IMR-90 (cell line): ENCODE data around the gene SLC8A1. TPM values are rescaled to one million over a fixed set of nuclear protein-coding genes. Genes with fewer than 3 reads are reported as not detected.

ENCODE experiments used
- ATAC-seq: fragments of 200-7000 bp; cut with Tn5 transposase; 2 replicates; pipeline ENCODE4 v1.9.1; 2020; ENCODE audit warnings: low read depth, mild to moderate bottlenecking, moderate library complexity
- BruUV-seq: library from RNA; stranded (reverse); fragments of 400-500 nt; replicated peaks from 2 replicates; lab custom pipeline; 2021; lab: Mats Ljungman, UMichigan
- CTCF ChIA-PET: fragments of 300-600 bp; formaldehyde crosslinking; extraction: SDS; loops from one replicate; lab custom pipeline; 2021; ENCODE audit warnings: antibody characterized with exemption; lab: Yijun Ruan, JAX
- POLR2A ChIA-PET: fragments of 300-600 bp; sonication (Branson Sonifier 250); formaldehyde crosslinking; loops from one replicate; lab custom pipeline; 2022; ENCODE audit warnings: antibody characterized with exemption; ENCODE audit not compliant: unreplicated experiment; lab: Charles Lee
- DNase-seq: peaks from one replicate; pipeline ENCODE4 v3.0.0; 2013
- H2AFZ ChIP-seq: replicated peaks from 2 replicates; pipeline ENCODE3; 2013; ENCODE audit warnings: low read length, mild to moderate bottlenecking; ENCODE audit not compliant: poor library complexity
- H2AK5ac ChIP-seq: 2 replicates; pipeline ENCODE4 v1.6.1; 2013; ENCODE audit warnings: low read depth, low read length, inconsistent platforms
- H2AK9ac ChIP-seq: replicated peaks from 2 replicates; pipeline ENCODE3; 2013; ENCODE audit warnings: mild to moderate bottlenecking, low read depth, low read length, moderate library complexity; ENCODE audit not compliant: poor library complexity
- H2BK120ac ChIP-seq: 2 replicates; pipeline ENCODE4 v1.6.1; 2013; ENCODE audit warnings: low read depth, low read length, inconsistent platforms
- H2BK15ac ChIP-seq: 3 replicates; pipeline ENCODE4 v1.6.1; 2013; ENCODE audit warnings: low read depth, low read length, inconsistent platforms
- H2BK20ac ChIP-seq: 2 replicates; pipeline ENCODE4 v1.6.1; 2013; ENCODE audit warnings: low read depth, mild to moderate bottlenecking, inconsistent platforms, low read length, moderate library complexity
- H2BK5ac ChIP-seq: 2 replicates; pipeline ENCODE4 v1.6.1; 2013; ENCODE audit warnings: mild to moderate bottlenecking, low read depth, low read length, inconsistent platforms; ENCODE audit not compliant: poor library complexity, severe bottlenecking
- H3K14ac ChIP-seq: replicated peaks from 2 replicates; pipeline ENCODE4 v1.6.1; 2013; ENCODE audit warnings: low read depth, low read length, inconsistent platforms
- H3K18ac ChIP-seq: 2 replicates; pipeline ENCODE4 v1.6.1; 2013; ENCODE audit warnings: low read depth, low read length, control low read depth
- H3K23ac ChIP-seq: 2 replicates; pipeline ENCODE4 v1.6.1; 2013; ENCODE audit warnings: low read depth, low read length, inconsistent platforms
- H3K27ac ChIP-seq: 2 replicates; pipeline ENCODE4 v1.5.1; 2013; ENCODE audit warnings: mild to moderate bottlenecking, control low read depth, low read length; ENCODE audit not compliant: insufficient read depth
- H3K27me3 ChIP-seq: 2 replicates; pipeline ENCODE4 v1.6.1; 2013; ENCODE audit warnings: low read length; ENCODE audit not compliant: control insufficient read depth, insufficient read depth
- H3K36me3 ChIP-seq: 2 replicates; pipeline ENCODE4 v1.6.1; 2013; ENCODE audit warnings: low read length, mixed read lengths; ENCODE audit not compliant: control insufficient read depth, insufficient read depth
- H3K4ac ChIP-seq: 2 replicates; pipeline ENCODE4 v1.6.1; 2013; ENCODE audit warnings: low read depth, low read length, inconsistent platforms
- H3K4me1 ChIP-seq: 2 replicates; pipeline ENCODE4 v1.6.1; 2013; ENCODE audit warnings: low read length, mixed read lengths; ENCODE audit not compliant: control insufficient read depth, insufficient read depth
- H3K4me2 ChIP-seq: 2 replicates; pipeline ENCODE4 v1.6.1; 2013; ENCODE audit warnings: low read depth, mild to moderate bottlenecking, control low read depth, low read length, moderate library complexity
- H3K4me3 ChIP-seq: 2 replicates; pipeline ENCODE4 v1.5.1; 2013; ENCODE audit warnings: low read depth, mild to moderate bottlenecking, control low read depth, low read length, moderate library complexity; ENCODE audit not compliant: insufficient read depth
- H3K56ac ChIP-seq: 2 replicates; pipeline ENCODE4 v1.6.1; 2013; ENCODE audit warnings: low read length, inconsistent platforms; ENCODE audit not compliant: insufficient read depth; ENCODE audit errors: extremely low read depth
- H3K79me1 ChIP-seq, 2 experiments: 2 replicates each; pipeline ENCODE4 v1.6.1; 2013; ENCODE audit warnings: low read length in 2 of 2, inconsistent platforms in 1 of 2, low read depth in 1 of 2
- H3K9ac ChIP-seq: 2 replicates; pipeline ENCODE4 v1.6.1; 2013; ENCODE audit warnings: low read depth, low read length, control low read depth
- H3K9me1 ChIP-seq: 2 replicates; pipeline ENCODE4 v1.6.1; 2013; ENCODE audit warnings: low read length, inconsistent platforms; ENCODE audit not compliant: insufficient read depth
- H3K9me3 ChIP-seq: 2 replicates; pipeline ENCODE4 v1.6.1; 2013; ENCODE audit warnings: low read length; ENCODE audit not compliant: control insufficient read depth, insufficient read depth
- H4K20me1 ChIP-seq: 2 replicates; pipeline ENCODE4 v1.6.1; 2013; ENCODE audit warnings: low read length, inconsistent platforms; ENCODE audit not compliant: insufficient read depth
- H4K5ac ChIP-seq: 2 replicates; pipeline ENCODE4 v1.6.1; 2013; ENCODE audit warnings: mild to moderate bottlenecking, low read depth, low read length, control low read depth
- H4K8ac ChIP-seq, 2 experiments: 2 replicates each; pipeline ENCODE4 v1.6.1; 2013; ENCODE audit warnings: low read depth in 2 of 2, low read length in 2 of 2, control low read depth in 1 of 2, inconsistent platforms in 1 of 2
- H4K91ac ChIP-seq: 2 replicates; pipeline ENCODE4 v1.6.1; 2013; ENCODE audit warnings: low read depth, low read length, inconsistent platforms; ENCODE audit not compliant: insufficient read depth
- BHLHE40 ChIP-seq: fragments of 150-350 bp; IDR thresholded peaks from 2 replicates; pipeline ENCODE4 v1.6.1; 2016; ENCODE audit warnings: mild to moderate bottlenecking, low read depth, low read length
- FOS ChIP-seq: fragments of 150-350 bp; IDR thresholded peaks from 2 replicates; pipeline ENCODE4 v1.6.1; 2016; ENCODE audit warnings: low read depth, low read length
- MAFK ChIP-seq: IDR thresholded peaks from 2 replicates; pipeline ENCODE4 v1.6.1; 2012; ENCODE audit warnings: low read depth, low read length, improper control_type of control experiment
- MAZ ChIP-seq: IDR thresholded peaks from 2 replicates; pipeline ENCODE4 v1.6.1; 2012; ENCODE audit warnings: low read depth, mild to moderate bottlenecking, low read length, improper control_type of control experiment, moderate library complexity, borderline replicate concordance
- RAD21 ChIP-seq: IDR thresholded peaks from 2 replicates; pipeline ENCODE4 v1.6.1; 2012; ENCODE audit warnings: low read length, improper control_type of control experiment
- SMC3 ChIP-seq: fragments of 150-350 bp; IDR thresholded peaks from 2 replicates; pipeline ENCODE4 v1.6.1; 2016; ENCODE audit warnings: low read depth, mild to moderate bottlenecking, antibody characterized with exemption, low read length, moderate library complexity
- WGBS, 2 experiments: methylation state at CpG; one replicate each; pipeline versions ENCODE4 v1.1.5 to v1.1.7; 2013; ENCODE audit warnings: missing lambda C conversion rate in 2 of 2; ENCODE audit not compliant: insufficient read length in 1 of 2; ENCODE audit errors: extremely low coverage in 2 of 2; 5-methylcytosine and 5-hydroxymethylcytosine counted together
- dilution Hi-C: fragments of 300-500 bp; cut with HindIII; formaldehyde crosslinking; loops from one replicate; pipeline ENCODE4 v1.14.3; 2018; ENCODE audit warnings: low sequenced_read_pairs; ENCODE audit not compliant: unreplicated experiment
- in situ Hi-C: fragments of 300-500 bp; cut with MboI; formaldehyde crosslinking; loops from 3 replicates; pipeline ENCODE4 v1.14.3; 2019; ENCODE audit warnings: low sequenced_read_pairs, inconsistent platforms, mixed read lengths
- intact Hi-C: fragments of 100-400 bp; cut with micrococcal nuclease; formaldehyde crosslinking; loops from 2 replicates; pipeline ENCODE4 v1.10.0; 2022
- polyA plus RNA-seq, 3 experiments: library from polyadenylated mRNA; depleted of rRNA; stranded (reverse); fragments of >200 nt; gene quantifications; 2 replicates each; pipeline ENCODE4 v1.2.3, GENCODE V29; 2012; ENCODE audit warnings: low replicate concordance in 1 of 3
- total RNA-seq: library from RNA; depleted of rRNA; stranded (reverse); fragments of >200 nt; gene quantifications from 2 replicates; pipeline ENCODE4 v1.2.3, GENCODE V29; 2012

The SLC8A1 gene
- total and polyA plus RNA-seq, 2 of the 4 experiments (the other 2 are of a cell fraction): 7.7 to 57.0 TPM

DNA sequence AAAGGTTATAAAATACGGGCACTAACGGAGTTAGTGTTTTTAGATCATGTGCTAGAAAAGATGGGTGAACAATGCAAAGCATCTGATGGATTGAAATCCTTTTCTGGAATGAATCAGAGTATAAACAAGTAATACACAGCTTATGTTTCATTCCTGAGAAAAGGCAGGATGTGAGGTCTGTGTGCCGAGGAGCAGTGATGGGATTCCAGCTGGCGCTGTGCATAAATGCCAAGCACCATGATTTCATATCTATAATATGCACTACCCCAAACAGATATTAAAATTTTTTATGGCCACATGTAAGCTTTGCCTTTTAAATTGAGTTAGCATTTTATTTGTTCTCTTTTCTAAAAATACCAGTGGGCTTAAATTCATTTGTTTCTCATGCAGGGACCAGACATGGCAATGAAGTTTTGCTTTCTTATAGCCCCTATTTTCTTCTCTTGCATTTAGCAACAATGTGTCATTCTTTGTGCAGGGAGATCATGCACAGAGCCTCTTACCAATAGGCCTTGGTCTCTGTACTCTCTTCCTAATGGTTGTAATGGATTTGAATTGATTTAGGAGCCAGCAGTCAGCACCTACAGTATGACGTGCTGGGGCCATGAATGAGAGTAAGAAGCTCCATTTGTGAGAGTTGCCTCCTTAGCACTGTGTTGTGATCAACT is 323.9 kb downstream of the SLC8A1 start:
- Histone ChIP-seq H3K27ac (peak overlapping the region; percentile 97), H2AFZ (peak overlapping the region; percentile 72)
- in situ Hi-C loops: no loop called here

More for the DNA sequence above, 323.9 kb downstream of the SLC8A1 start:
- H3K14ac ChIP-seq: peak overlapping the region; percentile 88
- no peaks in the 10 kb centered on the region for H3K9me3 ChIP-seq
- peaks cover 2% of the 10 kb centered on the region; the same call in 1 of the 2 replicates for H3K36me3 ChIP-seq
- H2BK5ac ChIP-seq: peak overlapping the region; percentile 100
- H4K91ac ChIP-seq: peak overlapping the region; percentile 98
- peak overlapping the region; percentile 100 for H3K18ac ChIP-seq
- peak overlapping the region; percentile 100 for H4K5ac ChIP-seq
- peak overlapping the region; percentile 95 for H2BK120ac ChIP-seq
- no peaks in the 10 kb centered on the region for H3K27me3 ChIP-seq
- WGBS, 2 experiments: no CpG with 5 or more reads among the region's 5 CpGs
- H3K4me2 ChIP-seq: peak overlapping the region; percentile 42
- ChIA-PET CTCF (interaction anchor here (0.6 to 1.1 kb wide), 3 partner anchors 11 to 682 kb away, joined by 3 to 5 read pairs (median 4); no protein-coding TSS in a partner anchor), POLR2A (interaction anchor here (0.6 to 1.0 kb wide), 3 partner anchors 24 to 153 kb away, joined by 3 to 7 read pairs (median 3); no protein-coding TSS in a partner anchor)
- H3K9ac ChIP-seq: peak overlapping the region; percentile 68
- TSS peak; percentile 63 for BruUV-seq
- no peak overlapping the region for H3K4me3 ChIP-seq
- H2BK20ac ChIP-seq: peak overlapping the region; percentile 99
- no peaks in the 10 kb centered on the region for H4K20me1 ChIP-seq
- H3K4me1 ChIP-seq: peaks cover 43% of the 10 kb centered on the region
- H3K9me1 ChIP-seq: peaks cover 19% of the 10 kb centered on the region
- ATAC-seq (peak; percentile 79), DNase-seq (peak; percentile 97)
- peaks cover 21 to 45% of the 10 kb centered on the region in 2 experiments for H3K79me1 ChIP-seq
- H2AK9ac ChIP-seq: peak overlapping the region; percentile 91
- dilution Hi-C loops (no loop called here), intact Hi-C loops (loop anchor here (1.0 to 2.0 kb wide), 5 partner anchors 25 to 323 kb away; no protein-coding TSS in a partner anchor)
- TF ChIP-seq MAZ (no peak), RAD21 (peak; percentile 14; the same call in 1 of the 2 replicates), MAFK (0 out of 2 replicates have a peak, but pooled peaks have one; percentile 14), FOS (peak; percentile 49), BHLHE40 (peak; percentile 74), SMC3 (peak; percentile 25; the same call in 1 of the 2 replicates)
- H2BK15ac ChIP-seq: peak overlapping the region; percentile 89; the same call in 2 of the 3 replicates
- peak overlapping the region; percentile 94 for H2AK5ac ChIP-seq
- peak overlapping the region; percentile 97 for H3K56ac ChIP-seq
- H3K4ac ChIP-seq: peak overlapping the region; percentile 94
- peak overlapping the region; percentile 83 for H3K23ac ChIP-seq
- peak overlapping the region; percentile 86 to 99 for H4K8ac ChIP-seq
